Measurements from ENCODE around the gene CRTAP. TPM values are rescaled to one million over a fixed set of nuclear protein-coding genes. Genes with fewer than 3 reads are reported as not detected.
"Not testable (repeated sequence)": the region's sequence is repeated elsewhere in the genome, so short reads cannot be mapped to it uniquely, and the experiment has no call there.

The CRTAP gene
- polyA plus RNA-seq (2013, experiment 1 of 4): 177 TPM
- polyA plus RNA-seq (2013, experiment 2 of 4): 186 TPM
- 136 TPM for polyA plus RNA-seq (2013, experiment 3 of 4)
- polyA plus RNA-seq (2013, experiment 4 of 4): 163 TPM

- WGBS, 2 experiments: 0% methylated on average over 98 of the region's 98 CpGs
These were observed at the start of gene CRTAP for GRCh38 chr3:33113772-33114621. CRTAP (plus strand) TSS chr3:33114014; CDS start chr3:33114078, 64 bp downstream.

GRCh38 chr3:33064929-33065328 is 48.9 kb upstream of the CRTAP start:
- 93% methylated on average over 2 of the region's 2 CpGs for WGBS, 2 experiments
- Histone ChIP-seq H3K4me1 (ENCODE audit: control insufficient read depth, insufficient read depth, low read length) (no peaks in the 10 kb centered on the region), H3K36me3 (ENCODE audit: control insufficient read depth, insufficient read depth, low read length) (no peaks in the 10 kb centered on the region)

More at GRCh38 chr3:33113772-33114621, at the start of gene CRTAP:
- H3K27me3 ChIP-seq (ENCODE audit: control insufficient read depth, insufficient read depth, low read length, poor library complexity, severe bottlenecking): no peaks in the 10 kb centered on the region
- no peaks in the 10 kb centered on the region for H3K36me3 ChIP-seq (ENCODE audit: control insufficient read depth, insufficient read depth, low read length)
- peaks cover 6% of the 10 kb centered on the region for H3K9me3 ChIP-seq (ENCODE audit: control insufficient read depth, low read length)
- no peaks in the 10 kb centered on the region for H3K4me1 ChIP-seq (ENCODE audit: control insufficient read depth, insufficient read depth, low read length)
- peak within 1 kb of the TSS; percentile 70 for H3K27ac ChIP-seq (ENCODE audit: insufficient read depth, low read depth, low read length, poor library complexity, severe bottlenecking)
- H3K4me3 ChIP-seq (ENCODE audit: insufficient read depth, low read depth, low read length): peak within 1 kb of the TSS; percentile 70

GRCh38 chr3:33067484-33067883 is 46.3 kb upstream of the CRTAP start:
- Histone ChIP-seq H3K4me1 (ENCODE audit: control insufficient read depth, insufficient read depth, low read length) (no peaks in the 10 kb centered on the region), H3K4me3 (ENCODE audit: insufficient read depth, low read depth, low read length) (no peak overlapping the region), H3K27me3 (ENCODE audit: control insufficient read depth, insufficient read depth, low read length, poor library complexity, severe bottlenecking) (no peaks in the 10 kb centered on the region), H3K27ac (ENCODE audit: insufficient read depth, low read depth, low read length, poor library complexity, severe bottlenecking) (no peak overlapping the region), H3K9me3 (ENCODE audit: control insufficient read depth, low read length) (no peaks in the 10 kb centered on the region), H3K36me3 (ENCODE audit: control insufficient read depth, insufficient read depth, low read length) (no peaks in the 10 kb centered on the region)
- WGBS, 2 experiments: 81 to 82% methylated on average over 3 of the region's 3 CpGs

More at GRCh38 chr3:33064929-33065328, 48.9 kb upstream of the CRTAP start:
- Histone ChIP-seq H3K27me3 (ENCODE audit: control insufficient read depth, insufficient read depth, low read length, poor library complexity, severe bottlenecking) (no peaks in the 10 kb centered on the region), H3K9me3 (ENCODE audit: control insufficient read depth, low read length) (no peaks in the 10 kb centered on the region), H3K4me3 (ENCODE audit: insufficient read depth, low read depth, low read length) (no peak overlapping the region), H3K27ac (ENCODE audit: insufficient read depth, low read depth, low read length, poor library complexity, severe bottlenecking) (no peak overlapping the region)

DNA sequence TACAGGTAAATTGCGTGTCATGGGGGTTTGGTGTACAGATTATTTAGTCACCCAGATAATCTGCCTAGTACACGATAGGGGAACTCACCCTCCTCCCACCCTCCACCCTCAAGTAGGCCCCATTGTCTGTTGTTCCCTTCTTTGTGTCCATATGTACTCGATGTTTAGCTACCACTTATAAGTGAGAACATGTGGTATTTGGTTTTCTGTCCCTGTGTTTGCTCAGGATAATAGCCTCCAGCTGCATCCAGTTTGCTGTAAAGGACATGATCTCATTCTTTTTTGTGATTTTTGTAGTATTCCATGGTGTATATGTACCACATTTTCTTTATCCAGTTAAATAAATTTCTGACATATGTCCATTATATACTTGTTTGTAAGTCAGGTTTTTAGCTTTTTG is 44.0 kb upstream of the CRTAP start:
- H3K4me3 ChIP-seq (ENCODE audit: insufficient read depth, low read depth, low read length); H3K9me3 ChIP-seq (ENCODE audit: control insufficient read depth, low read length); H3K27me3 ChIP-seq (ENCODE audit: control insufficient read depth, insufficient read depth, low read length, poor library complexity, severe bottlenecking); H3K27ac ChIP-seq (ENCODE audit: insufficient read depth, low read depth, low read length, poor library complexity, severe bottlenecking); H3K4me1 ChIP-seq (ENCODE audit: control insufficient read depth, insufficient read depth, low read length); H3K36me3 ChIP-seq (ENCODE audit: control insufficient read depth, insufficient read depth, low read length): not testable (repeated sequence)
- WGBS, 2 experiments: 90% methylated on average over 2 of the region's 3 CpGs

- H3K4me1 ChIP-seq (ENCODE audit: control insufficient read depth, insufficient read depth, low read length): no peaks in the 10 kb centered on the region
- H3K27ac ChIP-seq (ENCODE audit: insufficient read depth, low read depth, low read length, poor library complexity, severe bottlenecking): no peak overlapping the region
- no peaks in the 10 kb centered on the region for H3K27me3 ChIP-seq (ENCODE audit: control insufficient read depth, insufficient read depth, low read length, poor library complexity, severe bottlenecking)
- no peaks in the 10 kb centered on the region for H3K36me3 ChIP-seq (ENCODE audit: control insufficient read depth, insufficient read depth, low read length)
- no peaks in the 10 kb centered on the region for H3K9me3 ChIP-seq (ENCODE audit: control insufficient read depth, low read length)
- 89 to 91% methylated on average over 4 of the region's 4 CpGs for WGBS, 2 experiments
- no peak overlapping the region for H3K4me3 ChIP-seq (ENCODE audit: insufficient read depth, low read depth, low read length)
These were observed 42.6 kb upstream of the CRTAP start for GRCh38 chr3:33071181-33071580.

- H3K36me3 ChIP-seq (ENCODE audit: control insufficient read depth, insufficient read depth, low read length): no peaks in the 10 kb centered on the region
- 100% methylated on average over 1 of the region's 1 CpG for WGBS, 2 experiments
These were observed 41.9 kb upstream of the CRTAP start for GRCh38 chr3:33071946-33072345.

GRCh38 chr3:33074217-33075067 is 39.4 kb upstream of the CRTAP start:
- no peaks in the 10 kb centered on the region for H3K4me1 ChIP-seq (ENCODE audit: control insufficient read depth, insufficient read depth, low read length)
- H3K4me3 ChIP-seq (ENCODE audit: insufficient read depth, low read depth, low read length): no peak overlapping the region
- no peak overlapping the region for H3K27ac ChIP-seq (ENCODE audit: insufficient read depth, low read depth, low read length, poor library complexity, severe bottlenecking)
- no peaks in the 10 kb centered on the region for H3K27me3 ChIP-seq (ENCODE audit: control insufficient read depth, insufficient read depth, low read length, poor library complexity, severe bottlenecking)
- no peaks in the 10 kb centered on the region for H3K36me3 ChIP-seq (ENCODE audit: control insufficient read depth, insufficient read depth, low read length)
- no peaks in the 10 kb centered on the region for H3K9me3 ChIP-seq (ENCODE audit: control insufficient read depth, low read length)
- WGBS, 2 experiments: 60 to 63% methylated on average over 13 of the region's 13 CpGs

More at GRCh38 chr3:33071946-33072345, 41.9 kb upstream of the CRTAP start:
- H3K27ac ChIP-seq (ENCODE audit: insufficient read depth, low read depth, low read length, poor library complexity, severe bottlenecking): no peak overlapping the region
- H3K4me1 ChIP-seq (ENCODE audit: control insufficient read depth, insufficient read depth, low read length): no peaks in the 10 kb centered on the region
- H3K27me3 ChIP-seq (ENCODE audit: control insufficient read depth, insufficient read depth, low read length, poor library complexity, severe bottlenecking): no peaks in the 10 kb centered on the region
- H3K9me3 ChIP-seq (ENCODE audit: control insufficient read depth, low read length): no peaks in the 10 kb centered on the region
- H3K4me3 ChIP-seq (ENCODE audit: insufficient read depth, low read depth, low read length): no peak overlapping the region

- H3K4me3 ChIP-seq (ENCODE audit: insufficient read depth, low read depth, low read length): no peak overlapping the region
- H3K27ac ChIP-seq (ENCODE audit: insufficient read depth, low read depth, low read length, poor library complexity, severe bottlenecking): no peak overlapping the region
- no peaks in the 10 kb centered on the region for H3K4me1 ChIP-seq (ENCODE audit: control insufficient read depth, insufficient read depth, low read length)
- 93 to 97% methylated on average over 6 of the region's 6 CpGs for WGBS, 2 experiments
- H3K27me3 ChIP-seq (ENCODE audit: control insufficient read depth, insufficient read depth, low read length, poor library complexity, severe bottlenecking): no peaks in the 10 kb centered on the region
- H3K36me3 ChIP-seq (ENCODE audit: control insufficient read depth, insufficient read depth, low read length): no peaks in the 10 kb centered on the region
- H3K9me3 ChIP-seq (ENCODE audit: control insufficient read depth, low read length): no peaks in the 10 kb centered on the region
These were observed 37.8 kb upstream of the CRTAP start for GRCh38 chr3:33075995-33076394.

DNA sequence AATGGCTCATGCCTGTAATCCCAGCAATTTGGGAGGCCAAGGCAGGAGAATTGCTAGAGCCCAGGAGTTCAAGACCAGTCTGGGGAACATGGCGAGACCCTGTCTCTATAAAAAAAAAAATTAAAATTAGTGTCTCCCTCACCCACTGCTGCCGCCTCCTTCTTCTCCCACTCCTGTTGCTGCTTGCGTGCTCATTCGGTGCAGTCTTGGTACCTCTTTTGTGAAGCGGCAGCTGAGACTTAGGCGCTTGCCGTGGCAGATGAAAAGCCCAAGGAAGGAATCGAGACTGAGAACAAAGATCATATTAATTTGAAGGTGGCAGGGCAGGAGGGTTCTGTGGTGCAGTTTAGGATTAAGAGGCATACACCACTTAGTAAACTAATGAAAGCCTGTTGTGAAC is 36.9 kb upstream of the CRTAP start:
- H3K4me1 ChIP-seq (ENCODE audit: control insufficient read depth, insufficient read depth, low read length): no peaks in the 10 kb centered on the region
- H3K27ac ChIP-seq (ENCODE audit: insufficient read depth, low read depth, low read length, poor library complexity, severe bottlenecking): no peak overlapping the region
- H3K36me3 ChIP-seq (ENCODE audit: control insufficient read depth, insufficient read depth, low read length): no peaks in the 10 kb centered on the region
- H3K4me3 ChIP-seq (ENCODE audit: insufficient read depth, low read depth, low read length): no peak overlapping the region
- H3K9me3 ChIP-seq (ENCODE audit: control insufficient read depth, low read length): no peaks in the 10 kb centered on the region
- 92 to 95% methylated on average over 8 of the region's 8 CpGs for WGBS, 2 experiments
- H3K27me3 ChIP-seq (ENCODE audit: control insufficient read depth, insufficient read depth, low read length, poor library complexity, severe bottlenecking): no peaks in the 10 kb centered on the region

- Histone ChIP-seq H3K4me3 (ENCODE audit: insufficient read depth, low read depth, low read length) (no peak overlapping the region), H3K36me3 (ENCODE audit: control insufficient read depth, insufficient read depth, low read length) (no peaks in the 10 kb centered on the region), H3K27ac (ENCODE audit: insufficient read depth, low read depth, low read length, poor library complexity, severe bottlenecking) (no peak overlapping the region), H3K4me1 (ENCODE audit: control insufficient read depth, insufficient read depth, low read length) (no peaks in the 10 kb centered on the region), H3K27me3 (ENCODE audit: control insufficient read depth, insufficient read depth, low read length, poor library complexity, severe bottlenecking) (no peaks in the 10 kb centered on the region), H3K9me3 (ENCODE audit: control insufficient read depth, low read length) (no peaks in the 10 kb centered on the region)
- WGBS, 2 experiments: 88 to 98% methylated on average over 2 of the region's 2 CpGs
These were observed 35.8 kb upstream of the CRTAP start for GRCh38 chr3:33077976-33078375.
